SU-DHL-6 (cell line): ENCODE data around the gene CENPO.

Source experiments
- EZH2phosphoT487 ChIP-seq: fragments of 200-600 bp; sonication (generic), shearing (Covaris generic); conservative IDR thresholded peaks from 2 replicates; pipeline ENCODE4 v1.6.1; 2018; ENCODE audit warnings: mild to moderate bottlenecking, antibody characterized with exemption, low read length, moderate library complexity, mixed read lengths
- TF ChIP-seq, protein P1 (sequence below): fragments of 200-600 bp; sonication (generic); IDR thresholded peaks from one replicate; pipeline ENCODE4 v1.5.1; 2017; ENCODE audit warnings: antibody characterized with exemption, mild to moderate bottlenecking, low read length, moderate library complexity; ENCODE audit not compliant: insufficient read depth, poor library complexity, severe bottlenecking

- TF ChIP-seq, protein P1, sequence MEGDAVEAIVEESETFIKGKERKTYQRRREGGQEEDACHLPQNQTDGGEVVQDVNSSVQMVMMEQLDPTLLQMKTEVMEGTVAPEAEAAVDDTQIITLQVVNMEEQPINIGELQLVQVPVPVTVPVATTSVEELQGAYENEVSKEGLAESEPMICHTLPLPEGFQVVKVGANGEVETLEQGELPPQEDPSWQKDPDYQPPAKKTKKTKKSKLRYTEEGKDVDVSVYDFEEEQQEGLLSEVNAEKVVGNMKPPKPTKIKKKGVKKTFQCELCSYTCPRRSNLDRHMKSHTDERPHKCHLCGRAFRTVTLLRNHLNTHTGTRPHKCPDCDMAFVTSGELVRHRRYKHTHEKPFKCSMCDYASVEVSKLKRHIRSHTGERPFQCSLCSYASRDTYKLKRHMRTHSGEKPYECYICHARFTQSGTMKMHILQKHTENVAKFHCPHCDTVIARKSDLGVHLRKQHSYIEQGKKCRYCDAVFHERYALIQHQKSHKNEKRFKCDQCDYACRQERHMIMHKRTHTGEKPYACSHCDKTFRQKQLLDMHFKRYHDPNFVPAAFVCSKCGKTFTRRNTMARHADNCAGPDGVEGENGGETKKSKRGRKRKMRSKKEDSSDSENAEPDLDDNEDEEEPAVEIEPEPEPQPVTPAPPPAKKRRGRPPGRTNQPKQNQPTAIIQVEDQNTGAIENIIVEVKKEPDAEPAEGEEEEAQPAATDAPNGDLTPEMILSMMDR = no peak
- no peak for TF ChIP-seq EZH2phosphoT487
Measured at GRCh38 chr2:24843330-24843860, 50.2 kb downstream of the CENPO start.
